ENCODE data around the gene HIRA. TPM values are rescaled to one million over a fixed set of nuclear protein-coding genes. Genes with fewer than 3 reads are reported as not detected.

The HIRA gene
- total and polyA plus RNA-seq, 2 of the 8 experiments (the other 6 are each of a cell fraction or from before 2014, with no cell fraction given) = 34.9 to 67.2 TPM

GRCh38 chr22:19477321-19478044 is 46.0 kb upstream of the HIRA start:
- Histone ChIP-seq H3K9ac (replicated peaks in 1 of 4; ENCODE audit: extremely low read depth in 1 of 4, low read depth in 3 of 4, low read length in 3 of 4) (peak overlapping the region in 1 of 4 experiments; percentile 99; a peak in 1 of 7 replicates), H3K56ac (replicated peaks; ENCODE audit: insufficient read length, low read depth, low read length) (no peak overlapping the region), H3K4ac (replicated peaks; ENCODE audit: insufficient read length, low read depth, low read length) (no peak overlapping the region), H2BK120ac (replicated peaks; ENCODE audit: low read depth, low read length) (no peak overlapping the region), H3K23me2 (ENCODE audit: low read depth, low read length) (peaks cover 14% of the 10 kb centered on the region), H3K4me2 (ENCODE audit: insufficient read depth in 1 of 2, low read depth in 2 of 2, low read length in 2 of 2) (peak overlapping the region; percentile 61 to 99), H3K27ac (ENCODE audit: low read depth, low read length) (no peak overlapping the region), H2BK5ac (ENCODE audit: low read depth, low read length) (no peak overlapping the region), H3K79me1 (ENCODE audit: low read depth, low read length) (peaks cover 5% of the 10 kb centered on the region), H2AFZ (ENCODE audit: low read length) (no peak overlapping the region), H2BK15ac (ENCODE audit: low read length) (no peak overlapping the region), H3K79me2 (ENCODE audit: control insufficient read depth in 1 of 2, insufficient read depth in 2 of 2, low read length in 2 of 2) (peaks cover 3 to 50% of the 10 kb centered on the region in 2 experiments; a peak in 3 of 4 replicates), H3K4me1 (replicated peaks in 1 of 4; ENCODE audit: control insufficient read depth in 3 of 4, insufficient read depth in 4 of 4, low read length in 3 of 4) (peaks cover 0 to 8% (median 1%) of the 10 kb centered on the region in 4 experiments; a peak in 2 of 7 replicates), H3K4me3 (ENCODE audit: extremely low read depth in 1 of 4, insufficient read depth in 2 of 4, low read depth in 3 of 4, low read length in 4 of 4) (peak overlapping the region; percentile 87 to 99 (median 94); a peak in 7 of 8 replicates), H3K27me3 (replicated peaks in 1 of 4; ENCODE audit: control insufficient read depth in 3 of 4, extremely low read depth in 1 of 4, insufficient read depth in 3 of 4, low read length in 3 of 4) (no peaks in the 10 kb centered on the region), H3K23ac (ENCODE audit: insufficient read length) (no peak overlapping the region), H2BK12ac (ENCODE audit: low read depth, low read length) (no peak overlapping the region), H4K91ac (replicated peaks; ENCODE audit: insufficient read length, low read length) (no peak overlapping the region), H3K36me3 (ENCODE audit: control insufficient read depth in 2 of 4, insufficient read depth in 4 of 4, low read length in 3 of 4) (peaks cover 0 to 18% (median 8%) of the 10 kb centered on the region in 4 experiments; a peak in 5 of 8 replicates), H3K18ac (ENCODE audit: extremely low read depth, low read length) (no peak overlapping the region), H3K9me3 (ENCODE audit: insufficient read depth in 2 of 2, low read depth in 1 of 2, low read length in 1 of 2) (no peaks in the 10 kb centered on the region), H2AK5ac (ENCODE audit: low read depth, low read length) (no peak overlapping the region), H4K20me1 (replicated peaks in 1 of 2; ENCODE audit: control insufficient read depth in 1 of 2, insufficient read depth in 2 of 2, low read length in 2 of 2) (peaks cover 4 to 20% of the 10 kb centered on the region in 2 experiments), H2BK20ac (ENCODE audit: low read length) (no peak overlapping the region), H4K5ac (ENCODE audit: insufficient read length, low read depth, low read length) (no peak overlapping the region), H3K14ac (ENCODE audit: insufficient read length) (no peak overlapping the region), H4K8ac (ENCODE audit: extremely low read depth, insufficient read depth, low read length) (no peak overlapping the region)
- FAIRE-seq (no peak), DNase-seq (ENCODE audit: low read depth in 1 of 2, low spot score in 2 of 2) (no peak)
- ChIA-PET POLR2A (ENCODE audit: partially characterized antibody) (interaction anchor here (0.6 to 3.7 kb wide), 7 partner anchors 8 to 152 kb away, joined by 3 to 33 read pairs (median 3); partner anchors contain the start of genes C22orf39, HIRA and MRPL40), CTCF (ENCODE audit: partially characterized antibody) (interaction anchor here (0.7 to 1.0 kb wide), 4 partner anchors 46 to 342 kb away, joined by 3 to 5 read pairs (median 4); no protein-coding TSS in a partner anchor)
- 72% methylated on average over 5 of the region's 5 CpGs; no CpG with 5 or more reads in 1 of the 2 experiments for WGBS, 2 experiments (ENCODE audit: extremely low coverage in 1 of 2, insufficient coverage in 1 of 2, insufficient read length in 1 of 2, insufficient replicate concordance in 2 of 2, low coverage in 1 of 2, low lambda C conversion rate in 2 of 2, missing lambda C conversion rate in 1 of 2)
- no peak for TF ChIP-seq JUN (IDR thresholded peaks at IDR 0.05; ENCODE audit: low read depth, low read length)
- TF ChIP-seq TEAD4 (IDR thresholded peaks at IDR 0.05; ENCODE audit: low read depth, low read length) = no peak
- TF ChIP-seq MAX (IDR thresholded peaks at IDR 0.05) = no peak
- TF ChIP-seq TBP (IDR thresholded peaks at IDR 0.05; ENCODE audit: low read depth, low read length) = no peak
- TF ChIP-seq MAFK (IDR thresholded peaks at IDR 0.05; ENCODE audit: low read depth, low read length) = no peak
- no peak for TF ChIP-seq ATF2 (IDR thresholded peaks at IDR 0.05; ENCODE audit: low read length)
- TF ChIP-seq POU5F1 (IDR thresholded peaks at IDR 0.05; ENCODE audit: low read depth, low read length) = no peak
